Uterus (tissue), 4 donors: ENCODE results near the gene TTC38. TPM values are rescaled to one million over a fixed set of nuclear protein-coding genes. Genes with fewer than 3 reads are reported as not detected.

Source experiments
- DNase-seq, 2 donors: peaks; one replicate each; pipeline ENCODE4 v3.0.0-alpha.2; 2019 to 2020
- H3K27ac ChIP-seq, 2 donors: fragments of 200-600 bp; sonication (generic); 1 replicate in 1 of 2; 2 replicates in 1 of 2; pipeline ENCODE4 v1.5.1; 2016 to 2018
- H3K27me3 ChIP-seq, 2 donors: fragments of 200-600 bp; sonication (generic); one replicate each; pipeline ENCODE4 v1.5.1; 2018 to 2019; ENCODE audit warnings: control low read depth in 1 of 2
- H3K36me3 ChIP-seq, 2 donors: fragments of 200-600 bp; sonication (generic); one replicate each; pipeline ENCODE4 v1.5.1; 2019; ENCODE audit warnings: control low read depth in 1 of 2
- H3K4me1 ChIP-seq, 2 donors: fragments of 200-600 bp; sonication (generic); one replicate each; pipeline ENCODE4 v1.5.1; 2018 to 2019; ENCODE audit warnings: control low read depth in 1 of 2
- H3K4me3 ChIP-seq, 2 donors: fragments of 200-600 bp; sonication (generic); 1 replicate in 1 of 2; 2 replicates in 1 of 2; pipeline ENCODE4 v1.5.1; 2018 to 2019; ENCODE audit warnings: mild to moderate bottlenecking in 1 of 2
- H3K9me3 ChIP-seq, 2 donors: fragments of 200-600 bp; sonication (generic); one replicate each; pipeline ENCODE4 v1.5.1; 2019; ENCODE audit warnings: control low read depth in 1 of 2
- POLR2A ChIP-seq, 2 donors: fragments of 450-650 bp; IDR thresholded peaks; one replicate each; pipeline ENCODE4 v1.6.1; 2016; ENCODE audit warnings: antibody characterized with exemption in 2 of 2, mild to moderate bottlenecking in 1 of 2, moderate library complexity in 1 of 2
- intact Hi-C: fragments of 100-400 bp; cut with DNase I; formaldehyde crosslinking; loops from one replicate; pipeline ENCODE4 v1.15.1; 2023; ENCODE audit warnings: low total_unique reads
- total RNA-seq, 4 donors: library from RNA; depleted of rRNA in 3 of 4; stranded (reverse); fragments of >200 nt in 3 of 4; gene quantifications; one replicate each; pipeline versions ENCODE4 v1.1.0 to v1.2.4, GENCODE V29; 2014 to 2023
- TF ChIP-seq, protein P1 (sequence below), 4 experiments: fragments of 200-600 bp in 2 of 4; fragments of 450-650 bp in 2 of 4; sonication (generic) in 2 of 4; IDR thresholded peaks; one replicate each; pipeline ENCODE4 v1.5.1; 2016 to 2019; ENCODE audit warnings: antibody characterized with exemption in 4 of 4, mild to moderate bottlenecking in 2 of 4, moderate library complexity in 1 of 4
- donor health status: DM: yes; HTN: yes; CAD: no.

TTC38 gene
- total RNA-seq, 4 donors from 2014 or later, result 7.7 to 50.0 (median 45.0) TPM

DNA sequence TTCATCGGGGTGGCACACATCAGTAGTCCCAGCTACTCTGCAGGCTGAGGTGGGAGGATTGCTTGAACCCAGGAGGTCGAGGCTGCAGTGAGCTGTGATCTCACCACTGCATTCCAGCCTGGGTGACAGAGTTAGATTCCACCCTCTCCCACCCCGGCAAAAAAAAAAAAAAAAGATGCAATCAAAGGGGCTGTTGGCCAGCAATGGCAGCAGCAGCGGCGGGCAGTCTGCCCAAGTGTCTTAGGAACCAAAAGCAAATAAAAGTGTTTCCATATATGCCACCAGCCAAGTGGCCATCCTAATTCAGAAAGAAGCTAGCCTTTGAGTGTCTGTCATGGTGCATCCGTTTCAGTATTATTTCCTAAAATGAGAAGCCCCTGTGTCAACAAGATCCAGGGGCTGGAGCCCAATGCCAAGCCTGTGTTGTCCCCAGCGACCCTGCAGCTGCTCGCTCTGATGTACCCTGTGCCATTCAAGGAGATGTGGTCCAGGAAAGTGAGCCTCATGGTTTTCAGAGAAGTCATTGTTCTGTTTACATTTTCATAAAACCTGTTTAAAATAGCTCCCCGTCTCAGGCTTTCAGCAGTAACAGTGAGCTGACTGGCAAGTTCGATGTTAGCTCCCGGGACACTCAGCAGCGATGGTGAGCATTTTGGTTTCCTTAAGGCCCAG, 30.2 kb upstream of the TTC38 start:
- intact Hi-C loops, result no loop called here
- TF ChIP-seq POLR2A (IDR thresholded peaks at IDR 0.05), result no peak
- TF ChIP-seq, protein P1, sequence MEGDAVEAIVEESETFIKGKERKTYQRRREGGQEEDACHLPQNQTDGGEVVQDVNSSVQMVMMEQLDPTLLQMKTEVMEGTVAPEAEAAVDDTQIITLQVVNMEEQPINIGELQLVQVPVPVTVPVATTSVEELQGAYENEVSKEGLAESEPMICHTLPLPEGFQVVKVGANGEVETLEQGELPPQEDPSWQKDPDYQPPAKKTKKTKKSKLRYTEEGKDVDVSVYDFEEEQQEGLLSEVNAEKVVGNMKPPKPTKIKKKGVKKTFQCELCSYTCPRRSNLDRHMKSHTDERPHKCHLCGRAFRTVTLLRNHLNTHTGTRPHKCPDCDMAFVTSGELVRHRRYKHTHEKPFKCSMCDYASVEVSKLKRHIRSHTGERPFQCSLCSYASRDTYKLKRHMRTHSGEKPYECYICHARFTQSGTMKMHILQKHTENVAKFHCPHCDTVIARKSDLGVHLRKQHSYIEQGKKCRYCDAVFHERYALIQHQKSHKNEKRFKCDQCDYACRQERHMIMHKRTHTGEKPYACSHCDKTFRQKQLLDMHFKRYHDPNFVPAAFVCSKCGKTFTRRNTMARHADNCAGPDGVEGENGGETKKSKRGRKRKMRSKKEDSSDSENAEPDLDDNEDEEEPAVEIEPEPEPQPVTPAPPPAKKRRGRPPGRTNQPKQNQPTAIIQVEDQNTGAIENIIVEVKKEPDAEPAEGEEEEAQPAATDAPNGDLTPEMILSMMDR (IDR thresholded peaks at IDR 0.05), result no peak
- Histone ChIP-seq H3K9me3 (no peaks in the 10 kb centered on the region), H3K27me3 (no peaks in the 10 kb centered on the region), H3K4me3 (no peak overlapping the region), H3K4me1 (no peaks in the 10 kb centered on the region), H3K36me3 (no peaks in the 10 kb centered on the region), H3K27ac (no peak overlapping the region)
- DNase-seq, result no peak

DNA sequence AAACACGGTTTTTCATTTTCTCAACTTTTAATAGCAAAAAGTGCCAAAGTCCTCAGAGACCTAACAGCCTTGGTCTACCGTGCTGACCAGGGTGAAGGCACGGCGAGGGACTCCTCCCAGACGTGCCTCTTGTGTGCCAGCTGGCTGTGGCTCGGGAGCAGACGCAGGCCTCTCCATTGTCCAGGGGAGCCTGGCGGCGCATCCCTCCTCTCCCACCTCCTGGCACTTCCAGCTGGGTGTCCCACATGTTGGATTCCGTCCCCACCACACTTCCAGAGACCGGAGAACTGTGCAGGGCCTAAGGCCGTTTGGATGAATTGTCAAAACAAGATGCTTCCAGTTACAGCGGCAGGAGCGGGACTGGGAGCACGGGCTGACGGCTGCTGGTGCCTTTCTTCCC, 29.3 kb upstream of the TTC38 start:
- TF ChIP-seq POLR2A (IDR thresholded peaks at IDR 0.05), result no peak
- TF ChIP-seq, protein P1 (IDR thresholded peaks at IDR 0.05), result no peak
- intact Hi-C loops, result no loop called here
- Histone ChIP-seq H3K36me3 (no peaks in the 10 kb centered on the region), H3K27me3 (no peaks in the 10 kb centered on the region), H3K9me3 (no peaks in the 10 kb centered on the region), H3K4me1 (no peaks in the 10 kb centered on the region), H3K27ac (no peak overlapping the region), H3K4me3 (no peak overlapping the region)
- no peak for DNase-seq

DNA sequence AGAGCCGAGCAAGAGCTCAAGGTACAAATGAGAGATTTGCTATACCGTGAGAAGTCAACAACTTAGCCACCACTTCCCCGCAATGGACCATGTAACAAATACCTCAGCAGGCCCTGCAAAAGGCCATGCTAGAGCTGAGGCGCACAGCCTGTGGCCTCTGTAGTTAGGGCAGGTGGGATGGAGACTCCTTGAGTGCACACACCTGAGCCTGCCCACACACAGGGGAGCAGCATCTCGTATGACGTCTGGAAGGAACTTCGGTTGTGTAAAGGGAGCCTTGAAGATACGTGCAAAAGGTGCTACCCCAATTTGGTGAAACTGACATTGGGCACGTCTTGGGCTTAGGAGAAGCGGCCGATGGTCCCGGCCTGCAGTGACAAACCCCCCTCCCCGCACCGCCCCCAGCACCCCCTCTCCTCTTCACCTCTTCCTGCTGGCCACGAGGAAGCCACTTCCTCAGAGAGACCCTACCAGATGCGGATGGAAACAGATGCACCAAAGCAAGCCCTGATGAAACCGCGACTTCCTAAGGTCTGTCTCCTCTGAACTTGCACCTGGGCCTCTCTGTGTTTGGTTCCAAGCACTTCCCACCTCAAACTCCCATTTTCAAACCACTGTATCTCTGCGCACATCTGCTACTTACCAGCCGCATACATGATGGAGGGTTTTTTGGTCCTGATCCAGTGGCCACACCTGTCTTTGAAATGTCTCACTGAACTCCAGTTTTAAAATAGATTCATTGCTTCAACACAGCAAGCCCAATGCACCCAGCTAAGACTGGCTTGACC, 28.4 kb upstream of the TTC38 start:
- H3K27ac ChIP-seq, result no peak overlapping the region
- DNase-seq, result no peak
- H3K9me3 ChIP-seq, result no peaks in the 10 kb centered on the region
- no peak overlapping the region for H3K4me3 ChIP-seq
- H3K4me1 ChIP-seq, result no peaks in the 10 kb centered on the region
- no peaks in the 10 kb centered on the region for H3K36me3 ChIP-seq
- intact Hi-C loops, result loop anchor here (10.0 kb wide), 1 partner anchor 105 kb away; no protein-coding TSS in a partner anchor
- H3K27me3 ChIP-seq, result no peaks in the 10 kb centered on the region
- TF ChIP-seq POLR2A (IDR thresholded peaks at IDR 0.05), result no peak
- TF ChIP-seq, protein P1 (IDR thresholded peaks at IDR 0.05), result no peak

DNA sequence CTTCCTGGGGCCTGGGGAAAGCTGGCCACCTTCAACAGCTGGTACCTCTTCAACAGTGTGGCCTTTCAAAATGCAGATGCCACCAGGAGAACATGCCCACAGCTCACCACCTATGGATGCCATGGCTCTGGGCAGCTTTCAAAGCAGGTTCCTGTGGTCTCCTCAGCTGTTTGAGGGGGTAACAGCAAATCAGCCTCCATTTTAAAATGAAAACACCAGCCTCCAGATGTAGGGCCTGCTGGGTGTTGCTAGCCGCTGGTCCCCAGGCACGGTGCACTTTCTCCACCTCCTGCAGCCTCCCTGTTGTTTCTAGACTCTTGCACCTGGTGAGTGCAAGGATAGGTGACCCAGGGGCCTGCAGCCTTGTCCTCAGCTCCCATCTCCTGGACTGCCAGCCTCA, 27.7 kb upstream of the TTC38 start:
- H3K27ac ChIP-seq, result no peak overlapping the region
- H3K4me1 ChIP-seq, result no peaks in the 10 kb centered on the region
- H3K4me3 ChIP-seq, result no peak overlapping the region
- TF ChIP-seq POLR2A (IDR thresholded peaks at IDR 0.05), result no peak
- TF ChIP-seq, protein P1 (IDR thresholded peaks at IDR 0.05), result no peak
- intact Hi-C loops, result loop anchor here (10.0 kb wide), 1 partner anchor 105 kb away; no protein-coding TSS in a partner anchor
- no peak for DNase-seq
- no peaks in the 10 kb centered on the region for H3K36me3 ChIP-seq
- no peaks in the 10 kb centered on the region for H3K27me3 ChIP-seq
- H3K9me3 ChIP-seq, result no peaks in the 10 kb centered on the region

DNA sequence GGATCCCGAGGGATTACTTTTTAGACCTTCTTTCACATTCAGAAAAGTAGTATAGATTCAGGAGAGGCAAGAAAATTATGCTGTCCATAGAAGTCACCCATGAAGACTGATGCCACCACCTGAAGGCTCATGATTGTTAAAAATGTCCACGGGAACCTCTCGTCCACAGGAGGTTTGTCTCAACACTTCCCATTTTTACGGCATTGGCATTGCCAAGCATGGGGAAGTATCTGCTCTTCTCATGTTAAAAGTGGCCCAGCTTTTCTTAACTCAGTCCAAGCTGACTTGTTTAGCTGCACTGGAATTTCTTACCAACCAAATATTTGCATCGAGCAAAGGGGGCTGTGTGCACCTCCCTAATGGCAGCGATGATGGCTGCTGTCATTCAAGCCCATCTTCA, 27.3 kb upstream of the TTC38 start:
- intact Hi-C loops, result loop anchor here (10.0 kb wide), 1 partner anchor 106 kb away; no protein-coding TSS in a partner anchor
- H3K4me3 ChIP-seq, result no peak overlapping the region
- H3K4me1 ChIP-seq, result no peaks in the 10 kb centered on the region
- no peaks in the 10 kb centered on the region for H3K27me3 ChIP-seq
- H3K9me3 ChIP-seq, result no peaks in the 10 kb centered on the region
- TF ChIP-seq POLR2A (IDR thresholded peaks at IDR 0.05), result no peak
- TF ChIP-seq, protein P1 (IDR thresholded peaks at IDR 0.05), result no peak
- no peak overlapping the region for H3K27ac ChIP-seq
- no peaks in the 10 kb centered on the region for H3K36me3 ChIP-seq
- no peak for DNase-seq
